HCT116 (cell line): Measurements from ENCODE around the gene TCEAL9.

Experiments used
- CEBPB ChIP-seq: IDR thresholded peaks from 2 replicates; pipeline ENCODE4 v1.6.1; 2012; ENCODE audit warnings: low read depth
- EZH2phosphoT487 ChIP-seq: fragments of 200-600 bp; IDR thresholded peaks from 2 replicates; pipeline ENCODE4 v1.6.1; 2018; ENCODE audit warnings: antibody characterized with exemption, borderline replicate concordance
- FOSL1 ChIP-seq: IDR thresholded peaks from 2 replicates; pipeline ENCODE4 v1.6.1; 2012; ENCODE audit warnings: low read depth
- POLR2A ChIP-seq: IDR thresholded peaks from 2 replicates; pipeline ENCODE4 v1.7.0; 2011; ENCODE audit warnings: borderline replicate concordance; ENCODE audit not compliant: insufficient read depth, insufficient read length; ENCODE audit errors: extremely low read depth
- POLR2AphosphoS5 ChIP-seq: IDR thresholded peaks from 2 replicates; pipeline ENCODE4 v1.6.1; 2011; ENCODE audit warnings: mild to moderate bottlenecking, low read depth, low read length, moderate library complexity
- SP1 ChIP-seq: IDR thresholded peaks from 2 replicates; pipeline ENCODE4 v1.6.1; 2012; ENCODE audit warnings: low read depth
- YY1 ChIP-seq: IDR thresholded peaks from 2 replicates; pipeline ENCODE4 v1.6.1; 2011; ENCODE audit warnings: low read length, low read depth, moderate library complexity, mild to moderate bottlenecking; ENCODE audit not compliant: insufficient replicate concordance; ENCODE audit errors: extremely low read depth
- TF ChIP-seq, protein P1 (sequence below): IDR thresholded peaks from 2 replicates; pipeline ENCODE4 v1.6.1; 2012; ENCODE audit warnings: low read depth
- TF ChIP-seq, protein P2 (sequence below), 3 experiments: fragments of 200-600 bp in 1 of 3; sonication (generic) in 1 of 3; IDR thresholded peaks in 2 of 3; conservative IDR thresholded peaks in 1 of 3; 2 replicates each; pipeline ENCODE4 v1.5.1; 2012 to 2017; ENCODE audit warnings: low read depth in 2 of 3, low read length in 2 of 3, antibody characterized with exemption in 1 of 3, borderline replicate concordance in 1 of 3, control low read depth in 1 of 3, mild to moderate bottlenecking in 1 of 3, mixed read lengths in 1 of 3, mixed run types in 1 of 3, moderate library complexity in 1 of 3; ENCODE audit not compliant: insufficient read depth in 1 of 3
- TF ChIP-seq, protein P3 (sequence below): IDR thresholded peaks from 2 replicates; pipeline ENCODE4 v1.6.1; 2012
- TF ChIP-seq, protein P4 (sequence below): IDR thresholded peaks from 2 replicates; pipeline ENCODE4 v1.6.1; 2012

DNA sequence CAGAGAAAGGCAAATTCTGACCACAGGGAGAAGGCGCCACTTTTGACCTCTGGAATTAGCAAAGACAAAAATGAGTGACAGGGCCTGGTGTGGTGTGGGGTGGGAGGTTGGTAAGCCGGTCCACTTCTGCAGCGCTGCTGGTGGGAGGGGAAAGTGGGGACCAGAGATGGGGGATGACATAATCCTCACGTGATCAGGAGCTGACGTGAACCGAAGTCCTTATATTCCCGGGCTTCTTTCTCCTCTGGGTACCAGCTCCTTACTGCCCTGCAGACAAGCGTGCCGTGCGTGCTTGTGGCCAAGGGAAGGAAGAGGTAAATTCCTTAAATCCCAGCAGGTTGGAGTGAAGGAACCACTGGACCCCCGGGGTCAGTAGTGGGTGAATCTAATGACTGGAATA, 26.3 kb upstream of the TCEAL9 start, which contains the start of gene TCEAL7:
- TF ChIP-seq, protein P1, sequence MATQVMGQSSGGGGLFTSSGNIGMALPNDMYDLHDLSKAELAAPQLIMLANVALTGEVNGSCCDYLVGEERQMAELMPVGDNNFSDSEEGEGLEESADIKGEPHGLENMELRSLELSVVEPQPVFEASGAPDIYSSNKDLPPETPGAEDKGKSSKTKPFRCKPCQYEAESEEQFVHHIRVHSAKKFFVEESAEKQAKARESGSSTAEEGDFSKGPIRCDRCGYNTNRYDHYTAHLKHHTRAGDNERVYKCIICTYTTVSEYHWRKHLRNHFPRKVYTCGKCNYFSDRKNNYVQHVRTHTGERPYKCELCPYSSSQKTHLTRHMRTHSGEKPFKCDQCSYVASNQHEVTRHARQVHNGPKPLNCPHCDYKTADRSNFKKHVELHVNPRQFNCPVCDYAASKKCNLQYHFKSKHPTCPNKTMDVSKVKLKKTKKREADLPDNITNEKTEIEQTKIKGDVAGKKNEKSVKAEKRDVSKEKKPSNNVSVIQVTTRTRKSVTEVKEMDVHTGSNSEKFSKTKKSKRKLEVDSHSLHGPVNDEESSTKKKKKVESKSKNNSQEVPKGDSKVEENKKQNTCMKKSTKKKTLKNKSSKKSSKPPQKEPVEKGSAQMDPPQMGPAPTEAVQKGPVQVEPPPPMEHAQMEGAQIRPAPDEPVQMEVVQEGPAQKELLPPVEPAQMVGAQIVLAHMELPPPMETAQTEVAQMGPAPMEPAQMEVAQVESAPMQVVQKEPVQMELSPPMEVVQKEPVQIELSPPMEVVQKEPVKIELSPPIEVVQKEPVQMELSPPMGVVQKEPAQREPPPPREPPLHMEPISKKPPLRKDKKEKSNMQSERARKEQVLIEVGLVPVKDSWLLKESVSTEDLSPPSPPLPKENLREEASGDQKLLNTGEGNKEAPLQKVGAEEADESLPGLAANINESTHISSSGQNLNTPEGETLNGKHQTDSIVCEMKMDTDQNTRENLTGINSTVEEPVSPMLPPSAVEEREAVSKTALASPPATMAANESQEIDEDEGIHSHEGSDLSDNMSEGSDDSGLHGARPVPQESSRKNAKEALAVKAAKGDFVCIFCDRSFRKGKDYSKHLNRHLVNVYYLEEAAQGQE, result no peak
- no peak for TF ChIP-seq POLR2A
- no peak for TF ChIP-seq POLR2AphosphoS5
- TF ChIP-seq, protein P2, sequence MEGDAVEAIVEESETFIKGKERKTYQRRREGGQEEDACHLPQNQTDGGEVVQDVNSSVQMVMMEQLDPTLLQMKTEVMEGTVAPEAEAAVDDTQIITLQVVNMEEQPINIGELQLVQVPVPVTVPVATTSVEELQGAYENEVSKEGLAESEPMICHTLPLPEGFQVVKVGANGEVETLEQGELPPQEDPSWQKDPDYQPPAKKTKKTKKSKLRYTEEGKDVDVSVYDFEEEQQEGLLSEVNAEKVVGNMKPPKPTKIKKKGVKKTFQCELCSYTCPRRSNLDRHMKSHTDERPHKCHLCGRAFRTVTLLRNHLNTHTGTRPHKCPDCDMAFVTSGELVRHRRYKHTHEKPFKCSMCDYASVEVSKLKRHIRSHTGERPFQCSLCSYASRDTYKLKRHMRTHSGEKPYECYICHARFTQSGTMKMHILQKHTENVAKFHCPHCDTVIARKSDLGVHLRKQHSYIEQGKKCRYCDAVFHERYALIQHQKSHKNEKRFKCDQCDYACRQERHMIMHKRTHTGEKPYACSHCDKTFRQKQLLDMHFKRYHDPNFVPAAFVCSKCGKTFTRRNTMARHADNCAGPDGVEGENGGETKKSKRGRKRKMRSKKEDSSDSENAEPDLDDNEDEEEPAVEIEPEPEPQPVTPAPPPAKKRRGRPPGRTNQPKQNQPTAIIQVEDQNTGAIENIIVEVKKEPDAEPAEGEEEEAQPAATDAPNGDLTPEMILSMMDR (IDR thresholded peaks at IDR 0.05 in 2 of 3, conservative IDR thresholded peaks at IDR 0.05 in 1 of 3; ENCODE audit: borderline replicate concordance in 1 of 3, insufficient read depth in 1 of 3, low read depth in 2 of 3, low read length in 2 of 3), result no peak
- TF ChIP-seq FOSL1, result no peak
- TF ChIP-seq CEBPB, result no peak
- no peak for TF ChIP-seq EZH2phosphoT487
- no peak for TF ChIP-seq SP1
- TF ChIP-seq, protein P3, sequence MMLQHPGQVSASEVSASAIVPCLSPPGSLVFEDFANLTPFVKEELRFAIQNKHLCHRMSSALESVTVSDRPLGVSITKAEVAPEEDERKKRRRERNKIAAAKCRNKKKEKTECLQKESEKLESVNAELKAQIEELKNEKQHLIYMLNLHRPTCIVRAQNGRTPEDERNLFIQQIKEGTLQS, result no peak
- TF ChIP-seq, protein P4, sequence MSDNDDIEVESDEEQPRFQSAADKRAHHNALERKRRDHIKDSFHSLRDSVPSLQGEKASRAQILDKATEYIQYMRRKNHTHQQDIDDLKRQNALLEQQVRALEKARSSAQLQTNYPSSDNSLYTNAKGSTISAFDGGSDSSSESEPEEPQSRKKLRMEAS, result no peak
- TF ChIP-seq YY1, result no peak
